LNCaP clone FGC (cell line): ENCODE measurements around the gene TMEM88.

Experiments used
- DNase-seq: peaks from one replicate; pipeline ENCODE4 v3.0.0-alpha.2; 2011; ENCODE audit warnings: low read depth
- H3K4me3 ChIP-seq: 2 replicates; pipeline ENCODE4 v1.5.1; 2011; ENCODE audit warnings: mild to moderate bottlenecking, low read depth, low read length, control low read depth
- CTCF ChIP-seq: IDR thresholded peaks from 2 replicates; pipeline ENCODE4 v1.5.1; 2012; ENCODE audit warnings: mild to moderate bottlenecking; ENCODE audit not compliant: control insufficient read depth, insufficient read depth; ENCODE audit errors: extremely low read depth

The TMEM88 gene

GRCh38 chr17:7888184-7888920 is 33.5 kb downstream of the TMEM88 start, which contains the start of gene CHD3:
Gene CHD3 (plus strand): TSS chr17:7888789. CDS start chr17:7889001, 212 bp downstream.
- peak within 1 kb of the TSS; percentile 50 for H3K4me3 ChIP-seq
- TF ChIP-seq CTCF: no peak
- DNase-seq: peak; percentile 88

GRCh38 chr17:7889166-7889955 is 34.5 kb downstream of the TMEM88 start:
- peak overlapping the region; percentile 50 for H3K4me3 ChIP-seq
- DNase-seq: peak; percentile 99
- peak; percentile 32; the same call in 1 of the 2 replicates for TF ChIP-seq CTCF

- no peak for DNase-seq
- no peak overlapping the region for H3K4me3 ChIP-seq
- no peak for TF ChIP-seq CTCF
Observed at GRCh38 chr17:7893187-7893880, 38.5 kb downstream of the TMEM88 start.

GRCh38 chr17:7894226-7894625 is 39.4 kb downstream of the TMEM88 start:
- TF ChIP-seq CTCF: no peak
- DNase-seq: no peak
- H3K4me3 ChIP-seq: no peak overlapping the region

- no peak for TF ChIP-seq CTCF
- DNase-seq: no peak
- H3K4me3 ChIP-seq: no peak overlapping the region
Observed at GRCh38 chr17:7894866-7895265, 40.0 kb downstream of the TMEM88 start.

- H3K4me3 ChIP-seq: no peak overlapping the region
- DNase-seq: no peak
- no peak for TF ChIP-seq CTCF
Observed at GRCh38 chr17:7897090-7897489, 42.2 kb downstream of the TMEM88 start.
